ENCODE measurements around the gene CLSTN2. TPM values are rescaled to one million over a fixed set of nuclear protein-coding genes. Genes with fewer than 3 reads are reported as not detected.

CLSTN2 gene
- total RNA-seq, 1 experiment from 2014 or later, result 0.02 TPM

- TF ChIP-seq TCF7L2 (IDR thresholded peaks at IDR 0.05; ENCODE audit: borderline replicate concordance, extremely low read depth, insufficient read depth, insufficient read length) (no peak), ELF1 (IDR thresholded peaks at IDR 0.05; ENCODE audit: borderline replicate concordance, low read depth) (no peak), EGR1 (IDR thresholded peaks at IDR 0.05; ENCODE audit: low read depth) (no peak)
Measured at GRCh38 chr3:140487566-140487965, 552.6 kb downstream of the CLSTN2 start (continued).

GRCh38 chr3:140493271-140493670 lies 558.3 kb downstream of the CLSTN2 start:
- no TSS peak for BruUV-seq (replicated peaks)
- Histone ChIP-seq H3K79me2 (ENCODE audit: insufficient read depth, low read length) (no peaks in the 10 kb centered on the region), H3K9me2 (ENCODE audit: insufficient read depth) (no peaks in the 10 kb centered on the region), H3K36me3 (ENCODE audit: control insufficient read depth in 1 of 2, insufficient read depth in 2 of 2, low read length in 2 of 2) (no peaks in the 10 kb centered on the region), H3K9me3 (ENCODE audit: control insufficient read depth in 1 of 2, insufficient read depth in 1 of 2, low read depth in 1 of 2, low read length in 2 of 2) (no peaks in the 10 kb centered on the region), H3K4me1 (ENCODE audit: control insufficient read depth in 1 of 2, insufficient read depth in 2 of 2, low read length in 2 of 2) (no peaks in the 10 kb centered on the region), H3K4me3 (replicated peaks in 1 of 2; ENCODE audit: low read depth in 1 of 2, low read length in 2 of 2) (no peak overlapping the region), H3K4me2 (ENCODE audit: low read length) (no peak overlapping the region), H4K20me1 (ENCODE audit: insufficient read depth) (no peaks in the 10 kb centered on the region), H3K27me3 (ENCODE audit: insufficient read depth, low read length) (peaks cover 38% of the 10 kb centered on the region), H2AFZ (ENCODE audit: low read depth, low read length, poor library complexity, severe bottlenecking) (no peak overlapping the region), H3K27ac (ENCODE audit: low read depth, low read length) (no peak overlapping the region), H3K9ac (ENCODE audit: low read length) (no peak overlapping the region)
- ChIA-PET RAD21 (ENCODE audit: low non-redundant PET in 1 of 2, low total read pairs in 2 of 2, uncharacterized antibody in 2 of 2, unreplicated experiment in 2 of 2) (no interaction called here), CTCF (no interaction called here), POLR2A (no interaction called here)
- ATAC-seq (no peak), DNase-seq (ENCODE audit: low read depth, low spot score) (no peak)
- TF ChIP-seq CTCF (IDR thresholded peaks at IDR 0.05 in 2 of 3, conservative IDR thresholded peaks at IDR 0.05 in 1 of 3; ENCODE audit: borderline replicate concordance in 1 of 3, insufficient read depth in 1 of 3, low read depth in 2 of 3, low read length in 2 of 3) (no peak), ZNF274 (IDR thresholded peaks at IDR 0.05; ENCODE audit: low read depth, low read length) (no peak), JUND (IDR thresholded peaks at IDR 0.05) (no peak), POLR2A (IDR thresholded peaks at IDR 0.05; ENCODE audit: borderline replicate concordance, extremely low read depth, insufficient read depth, insufficient read length) (no peak), ZBTB33 (IDR thresholded peaks at IDR 0.05; ENCODE audit: extremely low read depth, insufficient replicate concordance, low read length) (no peak), RAD21 (IDR thresholded peaks at IDR 0.05; ENCODE audit: low read depth) (no peak), POLR2AphosphoS5 (IDR thresholded peaks at IDR 0.05; ENCODE audit: low read depth, low read length) (no peak), TCF7L2 (IDR thresholded peaks at IDR 0.05; ENCODE audit: borderline replicate concordance, extremely low read depth, insufficient read depth, insufficient read length) (no peak), SRF (IDR thresholded peaks at IDR 0.05; ENCODE audit: low read depth) (no peak), EGR1 (IDR thresholded peaks at IDR 0.05; ENCODE audit: low read depth) (no peak), EZH2 (IDR thresholded peaks at IDR 0.05) (no peak), SIN3A (IDR thresholded peaks at IDR 0.05; ENCODE audit: low read depth) (no peak), SP1 (IDR thresholded peaks at IDR 0.05; ENCODE audit: low read depth) (no peak), REST (IDR thresholded peaks at IDR 0.05; ENCODE audit: low read depth) (no peak), ELF1 (IDR thresholded peaks at IDR 0.05; ENCODE audit: borderline replicate concordance, low read depth) (no peak), FOSL1 (IDR thresholded peaks at IDR 0.05; ENCODE audit: low read depth) (no peak), CBX3 (IDR thresholded peaks at IDR 0.05; ENCODE audit: low read depth) (no peak), ZFX (IDR thresholded peaks at IDR 0.05) (no peak), EZH2phosphoT487 (IDR thresholded peaks at IDR 0.05; ENCODE audit: borderline replicate concordance) (no peak)
- intact Hi-C loops (cut with micrococcal nuclease), result no loop called here

Data from HCT116 (cell line).